ENCODE measurements around the gene CCDC192. TPM values are rescaled to one million over a fixed set of nuclear protein-coding genes. Genes with fewer than 3 reads are reported as not detected.

Gene CCDC192
- total RNA-seq, 1 donor from 2014 or later = not detected

DNA sequence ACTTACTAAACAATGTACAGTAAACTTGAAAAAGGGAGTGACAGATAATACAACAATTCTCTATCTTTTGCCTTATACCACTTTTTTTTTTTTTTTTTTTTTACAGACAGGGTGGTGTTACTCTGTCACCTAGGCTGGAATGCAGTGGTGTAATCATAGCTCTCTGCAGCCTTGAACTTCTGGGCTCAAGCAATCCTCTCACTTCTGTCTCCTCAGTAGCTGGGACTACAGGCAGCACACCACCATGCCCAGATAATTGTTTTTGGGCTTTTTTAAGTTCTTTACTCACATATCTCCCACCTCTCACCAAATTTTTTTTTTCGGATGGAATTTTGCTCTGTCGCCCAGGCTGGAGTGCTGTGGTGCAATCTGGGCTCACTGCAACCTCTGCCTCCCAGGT, 208.4 kb downstream of the CCDC192 start:
- DNase-seq (ENCODE audit: low spot score) = no peak
- Mint-ChIP-seq H3K4me3 (ENCODE audit: unreplicated experiment) (no peak overlapping the region), H3K27me3 (ENCODE audit: low read depth) (no peaks in the 10 kb centered on the region), H3K4me1 (ENCODE audit: low read depth) (no peaks in the 10 kb centered on the region), H3K9me3 (ENCODE audit: low read depth) (no peaks in the 10 kb centered on the region), H3K36me3 (ENCODE audit: low read depth) (no peaks in the 10 kb centered on the region), H3K27ac (ENCODE audit: unreplicated experiment) (no peak overlapping the region)
- TF ChIP-seq, protein P1, sequence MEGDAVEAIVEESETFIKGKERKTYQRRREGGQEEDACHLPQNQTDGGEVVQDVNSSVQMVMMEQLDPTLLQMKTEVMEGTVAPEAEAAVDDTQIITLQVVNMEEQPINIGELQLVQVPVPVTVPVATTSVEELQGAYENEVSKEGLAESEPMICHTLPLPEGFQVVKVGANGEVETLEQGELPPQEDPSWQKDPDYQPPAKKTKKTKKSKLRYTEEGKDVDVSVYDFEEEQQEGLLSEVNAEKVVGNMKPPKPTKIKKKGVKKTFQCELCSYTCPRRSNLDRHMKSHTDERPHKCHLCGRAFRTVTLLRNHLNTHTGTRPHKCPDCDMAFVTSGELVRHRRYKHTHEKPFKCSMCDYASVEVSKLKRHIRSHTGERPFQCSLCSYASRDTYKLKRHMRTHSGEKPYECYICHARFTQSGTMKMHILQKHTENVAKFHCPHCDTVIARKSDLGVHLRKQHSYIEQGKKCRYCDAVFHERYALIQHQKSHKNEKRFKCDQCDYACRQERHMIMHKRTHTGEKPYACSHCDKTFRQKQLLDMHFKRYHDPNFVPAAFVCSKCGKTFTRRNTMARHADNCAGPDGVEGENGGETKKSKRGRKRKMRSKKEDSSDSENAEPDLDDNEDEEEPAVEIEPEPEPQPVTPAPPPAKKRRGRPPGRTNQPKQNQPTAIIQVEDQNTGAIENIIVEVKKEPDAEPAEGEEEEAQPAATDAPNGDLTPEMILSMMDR (IDR thresholded peaks at IDR 0.05) = no peak

GRCh38 chr5:127912411-127912810, 209.2 kb downstream of the CCDC192 start:
- no peaks in the 10 kb centered on the region for H3K9me3 Mint-ChIP-seq (ENCODE audit: low read depth)
- TF ChIP-seq, protein P1 (IDR thresholded peaks at IDR 0.05) = no peak
- H3K27ac Mint-ChIP-seq (ENCODE audit: unreplicated experiment) = no peak overlapping the region
- DNase-seq (ENCODE audit: low spot score) = no peak
- no peaks in the 10 kb centered on the region for H3K27me3 Mint-ChIP-seq (ENCODE audit: low read depth)
- no peak overlapping the region for H3K4me3 Mint-ChIP-seq (ENCODE audit: unreplicated experiment)
- H3K4me1 Mint-ChIP-seq (ENCODE audit: low read depth) = no peaks in the 10 kb centered on the region
- no peaks in the 10 kb centered on the region for H3K36me3 Mint-ChIP-seq (ENCODE audit: low read depth)

GRCh38 chr5:127916885-127917573, 213.8 kb downstream of the CCDC192 start:
- Mint-ChIP-seq H3K27ac (ENCODE audit: unreplicated experiment) (no peak overlapping the region), H3K4me3 (ENCODE audit: unreplicated experiment) (no peak overlapping the region), H3K27me3 (ENCODE audit: low read depth) (no peaks in the 10 kb centered on the region), H3K4me1 (ENCODE audit: low read depth) (no peaks in the 10 kb centered on the region), H3K36me3 (ENCODE audit: low read depth) (no peaks in the 10 kb centered on the region), H3K9me3 (ENCODE audit: low read depth) (no peaks in the 10 kb centered on the region)
- TF ChIP-seq, protein P1 (IDR thresholded peaks at IDR 0.05) = no peak
- no peak for DNase-seq (ENCODE audit: low spot score)

- no peaks in the 10 kb centered on the region for H3K27me3 Mint-ChIP-seq (ENCODE audit: low read depth)
Measured at GRCh38 chr5:127919006-127919796, 216.0 kb downstream of the CCDC192 start.

GRCh38 chr5:127919818-127920217, 216.6 kb downstream of the CCDC192 start:
- Mint-ChIP-seq H3K4me1 (ENCODE audit: low read depth) (peaks cover 7% of the 10 kb centered on the region), H3K36me3 (ENCODE audit: low read depth) (no peaks in the 10 kb centered on the region), H3K27me3 (ENCODE audit: low read depth) (no peaks in the 10 kb centered on the region), H3K27ac (ENCODE audit: unreplicated experiment) (no peak overlapping the region), H3K9me3 (ENCODE audit: low read depth) (no peaks in the 10 kb centered on the region), H3K4me3 (ENCODE audit: unreplicated experiment) (no peak overlapping the region)
- TF ChIP-seq, protein P1 (IDR thresholded peaks at IDR 0.05) = no peak
- no peak for DNase-seq (ENCODE audit: low spot score)

More at GRCh38 chr5:127919006-127919796, 216.0 kb downstream of the CCDC192 start:
- no peak for DNase-seq (ENCODE audit: low spot score)
- Mint-ChIP-seq H3K4me1 (ENCODE audit: low read depth) (peaks cover 2% of the 10 kb centered on the region), H3K27ac (ENCODE audit: unreplicated experiment) (no peak overlapping the region), H3K36me3 (ENCODE audit: low read depth) (no peaks in the 10 kb centered on the region), H3K4me3 (ENCODE audit: unreplicated experiment) (no peak overlapping the region), H3K9me3 (ENCODE audit: low read depth) (no peaks in the 10 kb centered on the region)
- TF ChIP-seq, protein P1 (IDR thresholded peaks at IDR 0.05) = no peak

All from chondrocyte (in vitro differentiated cells).